HFF-Myc (cell line): ENCODE data around the gene VWA3A.
A peak's percentile ranks its signal among the peaks of the same experiment; 100 is the strongest.

ENCODE experiments used
- DNase-seq: peaks from one replicate; pipeline ENCODE4 v3.0.0-alpha.2; 2011; ENCODE audit warnings: low read depth; ENCODE audit errors: extremely low read depth
- H3K4me3 ChIP-seq: replicated peaks from 2 replicates; pipeline ENCODE4 v1.5.1; 2011; ENCODE audit warnings: low read depth, mild to moderate bottlenecking, control low read depth, low read length
- TF ChIP-seq, protein P1 (sequence below): IDR thresholded peaks from 2 replicates; pipeline ENCODE4 v1.5.1; 2012; ENCODE audit warnings: mild to moderate bottlenecking, low read depth, low read length, control low read depth; ENCODE audit errors: missing control alignments

The VWA3A gene

GRCh38 chr16:22091721-22092120, 620 bp upstream of the VWA3A start:
- TF ChIP-seq, protein P1, sequence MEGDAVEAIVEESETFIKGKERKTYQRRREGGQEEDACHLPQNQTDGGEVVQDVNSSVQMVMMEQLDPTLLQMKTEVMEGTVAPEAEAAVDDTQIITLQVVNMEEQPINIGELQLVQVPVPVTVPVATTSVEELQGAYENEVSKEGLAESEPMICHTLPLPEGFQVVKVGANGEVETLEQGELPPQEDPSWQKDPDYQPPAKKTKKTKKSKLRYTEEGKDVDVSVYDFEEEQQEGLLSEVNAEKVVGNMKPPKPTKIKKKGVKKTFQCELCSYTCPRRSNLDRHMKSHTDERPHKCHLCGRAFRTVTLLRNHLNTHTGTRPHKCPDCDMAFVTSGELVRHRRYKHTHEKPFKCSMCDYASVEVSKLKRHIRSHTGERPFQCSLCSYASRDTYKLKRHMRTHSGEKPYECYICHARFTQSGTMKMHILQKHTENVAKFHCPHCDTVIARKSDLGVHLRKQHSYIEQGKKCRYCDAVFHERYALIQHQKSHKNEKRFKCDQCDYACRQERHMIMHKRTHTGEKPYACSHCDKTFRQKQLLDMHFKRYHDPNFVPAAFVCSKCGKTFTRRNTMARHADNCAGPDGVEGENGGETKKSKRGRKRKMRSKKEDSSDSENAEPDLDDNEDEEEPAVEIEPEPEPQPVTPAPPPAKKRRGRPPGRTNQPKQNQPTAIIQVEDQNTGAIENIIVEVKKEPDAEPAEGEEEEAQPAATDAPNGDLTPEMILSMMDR = no peak
- DNase-seq = no peak
- no peak overlapping the region for H3K4me3 ChIP-seq

GRCh38 chr16:22093331-22093730, 990 bp downstream of the VWA3A start:
- H3K4me3 ChIP-seq = no peak overlapping the region
- TF ChIP-seq, protein P1 = no peak
- DNase-seq = no peak

DNA sequence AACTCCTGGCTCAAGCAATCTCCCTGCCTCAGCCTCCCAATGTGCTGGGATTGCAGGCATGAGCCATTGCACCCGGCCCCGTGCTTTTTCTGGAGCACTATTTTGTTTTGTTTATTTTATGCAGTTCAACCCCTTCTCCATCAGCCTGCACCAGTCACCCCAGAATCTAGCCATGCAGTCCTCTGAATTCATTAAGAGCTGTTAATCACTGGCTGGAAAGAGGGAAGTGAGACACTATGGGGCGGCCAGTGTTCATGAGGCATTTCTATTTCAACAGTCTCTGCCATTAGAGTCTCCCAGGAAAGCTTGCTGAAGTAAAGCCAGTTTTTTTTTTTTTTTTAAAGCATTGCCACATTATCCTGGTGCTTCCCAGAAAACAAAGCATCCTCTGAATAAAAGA, 1.7 kb downstream of the VWA3A start:
- H3K4me3 ChIP-seq = no peak overlapping the region
- TF ChIP-seq, protein P1 = no peak
- no peak for DNase-seq

GRCh38 chr16:22098405-22099255, 6.3 kb downstream of the VWA3A start:
- H3K4me3 ChIP-seq = no peak overlapping the region
- TF ChIP-seq, protein P1 = peak; percentile 68
- DNase-seq = peak; percentile 30

DNA sequence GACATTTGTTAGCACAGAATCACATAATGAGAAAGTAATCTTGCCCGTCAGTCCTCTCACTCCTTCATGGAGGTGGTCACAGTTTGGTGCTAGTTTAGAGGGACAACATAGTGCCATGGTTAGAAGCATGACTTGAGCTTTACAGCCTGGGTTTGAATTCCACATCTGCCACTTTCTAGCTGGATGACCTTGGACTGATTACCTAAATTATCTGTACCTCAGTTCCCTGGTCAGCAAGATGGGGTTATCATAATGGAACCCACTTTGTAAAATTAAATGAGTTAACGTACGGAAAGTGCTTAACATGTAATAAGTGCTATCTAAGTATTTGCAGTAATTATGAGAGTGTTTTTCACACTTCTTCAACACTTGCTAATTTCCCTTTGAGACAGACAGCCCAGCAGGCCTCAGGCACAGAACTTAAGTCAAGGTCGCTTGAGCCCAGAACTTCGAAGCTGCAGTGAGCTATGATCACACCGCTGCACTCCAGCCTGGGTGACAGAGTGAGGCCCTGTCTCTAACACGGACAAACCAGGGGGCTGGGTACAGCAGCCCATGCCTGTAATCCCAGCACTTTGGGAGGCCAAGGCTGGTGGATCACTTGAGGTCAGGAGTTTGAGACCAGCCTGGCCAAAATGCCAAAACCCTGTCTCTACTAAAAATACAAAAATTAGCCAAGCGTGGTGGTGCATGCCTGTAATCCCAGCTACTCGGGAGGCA, 7.1 kb downstream of the VWA3A start:
- no peak for DNase-seq
- TF ChIP-seq, protein P1 = no peak
- no peak overlapping the region for H3K4me3 ChIP-seq

DNA sequence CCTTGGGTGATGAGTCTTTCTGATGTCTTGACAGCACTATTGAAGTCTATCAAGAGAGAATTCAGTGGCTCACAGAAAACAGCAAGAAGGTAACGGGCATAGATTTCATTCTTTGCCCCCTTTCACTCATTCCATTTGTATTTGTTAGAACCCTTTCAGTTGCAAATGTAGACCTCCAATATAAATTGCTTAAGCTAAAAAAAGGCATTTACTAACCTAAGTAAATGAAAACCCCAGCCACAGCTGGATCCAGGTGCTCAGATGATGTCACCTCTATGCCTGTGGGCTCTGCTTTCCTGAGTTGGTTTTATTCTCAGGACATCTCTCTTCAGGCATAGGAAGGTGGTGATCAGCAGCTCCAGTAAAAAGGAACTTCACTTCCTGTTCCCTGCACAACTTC, 11.1 kb downstream of the VWA3A start:
- H3K4me3 ChIP-seq = no peak overlapping the region
- no peak for DNase-seq
- TF ChIP-seq, protein P1 = no peak
